ENCODE data around the gene CACNA2D2. TPM values are rescaled to one million over a fixed set of nuclear protein-coding genes. Genes with fewer than 3 reads are reported as not detected.

Gene CACNA2D2
- total RNA-seq, 1 experiment from 2014 or later: 22.0 TPM

DNA sequence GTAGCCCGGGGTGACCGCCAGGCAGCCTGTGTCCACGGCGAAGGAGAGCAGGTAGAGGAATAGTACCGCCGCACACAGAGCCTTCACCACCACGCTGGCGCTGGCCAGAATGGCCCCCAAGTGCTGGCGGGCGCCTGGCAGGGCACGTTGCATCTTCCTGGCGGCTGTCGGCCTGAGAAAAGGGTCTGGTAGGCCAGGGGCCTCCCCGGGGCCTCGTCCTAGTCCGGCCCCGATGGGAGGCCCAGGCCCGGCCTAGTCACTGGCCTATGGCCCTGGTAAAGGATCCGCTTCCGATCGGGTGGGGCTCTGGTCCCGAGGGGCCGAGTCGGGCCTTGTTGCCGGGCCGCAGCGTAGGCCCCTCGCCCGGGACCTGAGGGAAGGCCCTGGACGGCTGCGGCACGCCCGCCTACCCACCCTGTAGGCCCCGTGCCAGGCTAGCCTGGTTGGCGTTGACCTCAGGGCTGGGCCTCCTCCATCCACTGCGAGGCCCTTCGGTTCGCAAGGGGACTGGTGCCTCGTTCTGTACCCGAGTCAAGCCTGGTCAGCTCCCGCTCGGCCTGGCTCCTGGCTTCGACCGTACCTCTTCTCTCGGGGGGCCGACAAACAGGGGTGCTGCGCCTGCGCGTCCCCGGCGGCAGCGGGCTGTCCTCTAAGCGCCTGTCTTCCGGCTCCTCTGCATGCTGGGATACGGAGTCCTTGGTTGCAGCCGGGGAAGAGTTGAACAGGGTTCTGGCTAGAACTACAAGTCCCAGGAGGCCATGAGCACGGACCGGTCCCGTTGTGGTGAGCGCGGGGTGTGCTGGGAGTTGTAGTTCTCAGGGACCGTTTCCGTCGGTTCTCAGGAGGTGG is 144.3 kb downstream of the CACNA2D2 start, which contains the start of gene TMEM115:
Gene TMEM115 (minus strand): TSS at position 611 of the 849 bp plus-strand sequence. CDS start 458 bp downstream, at position 153.
- peaks cover 19% of the 10 kb centered on the region for H3K27me3 Mint-ChIP-seq (ENCODE audit: low read depth)
- ChIA-PET POLR2A (no interaction called here), CTCF (interaction anchor here (1.3 kb wide), 1 partner anchor 12 kb away, joined by 7 read pairs; no protein-coding TSS in a partner anchor)
- H3K4me1 Mint-ChIP-seq: peaks cover 24% of the 10 kb centered on the region
- DNase-seq (ENCODE audit: low spot score): peak; percentile 96
- peak within 1 kb of the TSS; percentile 93 for H3K4me3 Mint-ChIP-seq
- H3K9me3 Mint-ChIP-seq: no peaks in the 10 kb centered on the region
- H3K36me3 Mint-ChIP-seq: peaks cover 14% of the 10 kb centered on the region
- peak within 1 kb of the TSS; percentile 32 for H3K27ac Mint-ChIP-seq
- peak; percentile 99 for ATAC-seq
- TF ChIP-seq NFATC4 (CRISPR knock-in tag; IDR thresholded peaks at IDR 0.05) (no peak), JAZF1 (CRISPR knock-in tag; IDR thresholded peaks at IDR 0.05) (no peak), ZNF232 (CRISPR knock-in tag; IDR thresholded peaks at IDR 0.05) (no peak), CREM (CRISPR knock-in tag; IDR thresholded peaks at IDR 0.05) (peak; percentile 83), NR3C1 (CRISPR knock-in tag; conservative IDR thresholded peaks at IDR 0.05; ENCODE audit: low read depth) (no peak), RELA (CRISPR knock-in tag; IDR thresholded peaks at IDR 0.05; ENCODE audit: borderline replicate concordance) (0 out of 2 replicates have a peak, but pooled peaks have one; percentile 29), TP53 (CRISPR knock-in tag; IDR thresholded peaks at IDR 0.05) (no peak), FOXP1 (CRISPR knock-in tag; IDR thresholded peaks at IDR 0.05; ENCODE audit: borderline replicate concordance) (peak; percentile 66; the same call in 1 of the 2 replicates), ZNF263 (CRISPR knock-in tag; IDR thresholded peaks at IDR 0.05; ENCODE audit: low read depth) (no peak), ZBTB21 (CRISPR knock-in tag; IDR thresholded peaks at IDR 0.05; ENCODE audit: borderline replicate concordance) (0 out of 2 replicates have a peak, but pooled peaks have one; percentile 50), IRF2 (CRISPR knock-in tag; IDR thresholded peaks at IDR 0.05; ENCODE audit: borderline replicate concordance, low read depth) (no peak), OVOL2 (CRISPR knock-in tag; IDR thresholded peaks at IDR 0.05; ENCODE audit: borderline replicate concordance) (no peak), FOXJ3 (CRISPR knock-in tag; IDR thresholded peaks at IDR 0.05; ENCODE audit: borderline replicate concordance) (no peak), NFE2L1 (CRISPR knock-in tag; IDR thresholded peaks at IDR 0.05) (no peak), NFYB (CRISPR knock-in tag; conservative IDR thresholded peaks at IDR 0.05; ENCODE audit: low read depth) (no peak), GABPB1 (CRISPR knock-in tag; IDR thresholded peaks at IDR 0.05) (peak; percentile 72), NR1H2 (CRISPR knock-in tag; IDR thresholded peaks at IDR 0.05) (no peak)
- TF ChIP-seq, protein P1, sequence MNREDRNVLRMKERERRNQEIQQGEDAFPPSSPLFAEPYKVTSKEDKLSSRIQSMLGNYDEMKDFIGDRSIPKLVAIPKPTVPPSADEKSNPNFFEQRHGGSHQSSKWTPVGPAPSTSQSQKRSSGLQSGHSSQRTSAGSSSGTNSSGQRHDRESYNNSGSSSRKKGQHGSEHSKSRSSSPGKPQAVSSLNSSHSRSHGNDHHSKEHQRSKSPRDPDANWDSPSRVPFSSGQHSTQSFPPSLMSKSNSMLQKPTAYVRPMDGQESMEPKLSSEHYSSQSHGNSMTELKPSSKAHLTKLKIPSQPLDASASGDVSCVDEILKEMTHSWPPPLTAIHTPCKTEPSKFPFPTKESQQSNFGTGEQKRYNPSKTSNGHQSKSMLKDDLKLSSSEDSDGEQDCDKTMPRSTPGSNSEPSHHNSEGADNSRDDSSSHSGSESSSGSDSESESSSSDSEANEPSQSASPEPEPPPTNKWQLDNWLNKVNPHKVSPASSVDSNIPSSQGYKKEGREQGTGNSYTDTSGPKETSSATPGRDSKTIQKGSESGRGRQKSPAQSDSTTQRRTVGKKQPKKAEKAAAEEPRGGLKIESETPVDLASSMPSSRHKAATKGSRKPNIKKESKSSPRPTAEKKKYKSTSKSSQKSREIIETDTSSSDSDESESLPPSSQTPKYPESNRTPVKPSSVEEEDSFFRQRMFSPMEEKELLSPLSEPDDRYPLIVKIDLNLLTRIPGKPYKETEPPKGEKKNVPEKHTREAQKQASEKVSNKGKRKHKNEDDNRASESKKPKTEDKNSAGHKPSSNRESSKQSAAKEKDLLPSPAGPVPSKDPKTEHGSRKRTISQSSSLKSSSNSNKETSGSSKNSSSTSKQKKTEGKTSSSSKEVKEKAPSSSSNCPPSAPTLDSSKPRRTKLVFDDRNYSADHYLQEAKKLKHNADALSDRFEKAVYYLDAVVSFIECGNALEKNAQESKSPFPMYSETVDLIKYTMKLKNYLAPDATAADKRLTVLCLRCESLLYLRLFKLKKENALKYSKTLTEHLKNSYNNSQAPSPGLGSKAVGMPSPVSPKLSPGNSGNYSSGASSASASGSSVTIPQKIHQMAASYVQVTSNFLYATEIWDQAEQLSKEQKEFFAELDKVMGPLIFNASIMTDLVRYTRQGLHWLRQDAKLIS (CRISPR knock-in tag; IDR thresholded peaks at IDR 0.05; ENCODE audit: borderline replicate concordance): no peak
- TF ChIP-seq, protein P2, sequence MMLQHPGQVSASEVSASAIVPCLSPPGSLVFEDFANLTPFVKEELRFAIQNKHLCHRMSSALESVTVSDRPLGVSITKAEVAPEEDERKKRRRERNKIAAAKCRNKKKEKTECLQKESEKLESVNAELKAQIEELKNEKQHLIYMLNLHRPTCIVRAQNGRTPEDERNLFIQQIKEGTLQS (CRISPR knock-in tag; conservative IDR thresholded peaks at IDR 0.05): no peak
- TF ChIP-seq, protein P3, sequence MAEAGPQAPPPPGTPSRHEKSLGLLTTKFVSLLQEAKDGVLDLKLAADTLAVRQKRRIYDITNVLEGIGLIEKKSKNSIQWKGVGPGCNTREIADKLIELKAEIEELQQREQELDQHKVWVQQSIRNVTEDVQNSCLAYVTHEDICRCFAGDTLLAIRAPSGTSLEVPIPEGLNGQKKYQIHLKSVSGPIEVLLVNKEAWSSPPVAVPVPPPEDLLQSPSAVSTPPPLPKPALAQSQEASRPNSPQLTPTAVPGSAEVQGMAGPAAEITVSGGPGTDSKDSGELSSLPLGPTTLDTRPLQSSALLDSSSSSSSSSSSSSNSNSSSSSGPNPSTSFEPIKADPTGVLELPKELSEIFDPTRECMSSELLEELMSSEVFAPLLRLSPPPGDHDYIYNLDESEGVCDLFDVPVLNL (CRISPR knock-in tag; IDR thresholded peaks at IDR 0.05; ENCODE audit: borderline replicate concordance, low read depth): no peak
- TF ChIP-seq, protein P4, sequence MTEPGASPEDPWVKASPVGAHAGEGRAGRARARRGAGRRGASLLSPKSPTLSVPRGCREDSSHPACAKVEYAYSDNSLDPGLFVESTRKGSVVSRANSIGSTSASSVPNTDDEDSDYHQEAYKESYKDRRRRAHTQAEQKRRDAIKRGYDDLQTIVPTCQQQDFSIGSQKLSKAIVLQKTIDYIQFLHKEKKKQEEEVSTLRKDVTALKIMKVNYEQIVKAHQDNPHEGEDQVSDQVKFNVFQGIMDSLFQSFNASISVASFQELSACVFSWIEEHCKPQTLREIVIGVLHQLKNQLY (CRISPR knock-in tag; IDR thresholded peaks at IDR 0.05): no peak
- TF ChIP-seq, protein P5, sequence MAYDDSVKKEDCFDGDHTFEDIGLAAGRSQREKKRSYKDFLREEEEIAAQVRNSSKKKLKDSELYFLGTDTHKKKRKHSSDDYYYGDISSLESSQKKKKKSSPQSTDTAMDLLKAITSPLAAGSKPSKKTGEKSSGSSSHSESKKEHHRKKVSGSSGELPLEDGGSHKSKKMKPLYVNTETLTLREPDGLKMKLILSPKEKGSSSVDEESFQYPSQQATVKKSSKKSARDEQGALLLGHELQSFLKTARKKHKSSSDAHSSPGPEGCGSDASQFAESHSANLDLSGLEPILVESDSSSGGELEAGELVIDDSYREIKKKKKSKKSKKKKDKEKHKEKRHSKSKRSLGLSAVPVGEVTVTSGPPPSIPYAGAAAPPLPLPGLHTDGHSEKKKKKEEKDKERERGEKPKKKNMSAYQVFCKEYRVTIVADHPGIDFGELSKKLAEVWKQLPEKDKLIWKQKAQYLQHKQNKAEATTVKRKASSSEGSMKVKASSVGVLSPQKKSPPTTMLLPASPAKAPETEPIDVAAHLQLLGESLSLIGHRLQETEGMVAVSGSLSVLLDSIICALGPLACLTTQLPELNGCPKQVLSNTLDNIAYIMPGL (CRISPR knock-in tag; IDR thresholded peaks at IDR 0.05): 0 out of 2 replicates have a peak, but pooled peaks have one; percentile 47
- TF ChIP-seq, protein P6, sequence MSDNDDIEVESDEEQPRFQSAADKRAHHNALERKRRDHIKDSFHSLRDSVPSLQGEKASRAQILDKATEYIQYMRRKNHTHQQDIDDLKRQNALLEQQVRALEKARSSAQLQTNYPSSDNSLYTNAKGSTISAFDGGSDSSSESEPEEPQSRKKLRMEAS (CRISPR knock-in tag; IDR thresholded peaks at IDR 0.05): no peak
- TF ChIP-seq, protein P7, sequence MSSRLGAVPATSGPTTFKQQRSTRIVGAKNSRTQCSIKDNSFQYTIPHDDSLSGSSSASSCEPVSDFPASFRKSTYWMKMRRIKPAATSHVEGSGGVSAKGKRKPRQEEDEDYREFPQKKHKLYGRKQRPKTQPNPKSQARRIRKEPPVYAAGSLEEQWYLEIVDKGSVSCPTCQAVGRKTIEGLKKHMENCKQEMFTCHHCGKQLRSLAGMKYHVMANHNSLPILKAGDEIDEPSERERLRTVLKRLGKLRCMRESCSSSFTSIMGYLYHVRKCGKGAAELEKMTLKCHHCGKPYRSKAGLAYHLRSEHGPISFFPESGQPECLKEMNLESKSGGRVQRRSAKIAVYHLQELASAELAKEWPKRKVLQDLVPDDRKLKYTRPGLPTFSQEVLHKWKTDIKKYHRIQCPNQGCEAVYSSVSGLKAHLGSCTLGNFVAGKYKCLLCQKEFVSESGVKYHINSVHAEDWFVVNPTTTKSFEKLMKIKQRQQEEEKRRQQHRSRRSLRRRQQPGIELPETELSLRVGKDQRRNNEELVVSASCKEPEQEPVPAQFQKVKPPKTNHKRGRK (CRISPR knock-in tag; IDR thresholded peaks at IDR 0.05; ENCODE audit: borderline replicate concordance): no peak
- TF ChIP-seq, protein P8, sequence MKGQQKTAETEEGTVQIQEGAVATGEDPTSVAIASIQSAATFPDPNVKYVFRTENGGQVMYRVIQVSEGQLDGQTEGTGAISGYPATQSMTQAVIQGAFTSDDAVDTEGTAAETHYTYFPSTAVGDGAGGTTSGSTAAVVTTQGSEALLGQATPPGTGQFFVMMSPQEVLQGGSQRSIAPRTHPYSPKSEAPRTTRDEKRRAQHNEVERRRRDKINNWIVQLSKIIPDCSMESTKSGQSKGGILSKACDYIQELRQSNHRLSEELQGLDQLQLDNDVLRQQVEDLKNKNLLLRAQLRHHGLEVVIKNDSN (CRISPR knock-in tag; IDR thresholded peaks at IDR 0.05): peak; percentile 12; the same call in 1 of the 2 replicates
